ENCODE results near the gene GALNT16.

- TF ChIP-seq CHD2 (IDR thresholded peaks at IDR 0.05; ENCODE audit: low read length) (peak; percentile 96), CTCF (IDR thresholded peaks at IDR 0.05; ENCODE audit: control extremely low read depth in 1 of 3, insufficient read depth in 1 of 3, low read depth in 1 of 3, low read length in 3 of 3) (no peak), POLR2AphosphoS5 (IDR thresholded peaks at IDR 0.05; ENCODE audit: low read depth, low read length) (peak; percentile 90), BRCA1 (IDR thresholded peaks at IDR 0.05; ENCODE audit: low read depth, low read length) (peak; percentile 70), SP4 (IDR thresholded peaks at IDR 0.05; ENCODE audit: low read length) (no peak), EZH2 (IDR thresholded peaks at IDR 0.05; ENCODE audit: low read depth, low read length, severe bottlenecking) (no peak), EGR1 (IDR thresholded peaks at IDR 0.05; ENCODE audit: borderline replicate concordance, low read depth, low read length) (peak; percentile 70; the same call in 1 of the 2 replicates), YY1 (IDR thresholded peaks at IDR 0.05; ENCODE audit: low read depth, low read length) (peak; percentile 98), SRF (IDR thresholded peaks at IDR 0.05; ENCODE audit: low read depth, low read length) (no peak), SP1 (IDR thresholded peaks at IDR 0.05; ENCODE audit: low read depth, low read length) (no peak), FOSL1 (IDR thresholded peaks at IDR 0.05; ENCODE audit: insufficient read depth, low read depth, low read length) (0 out of 2 replicates have a peak, but pooled peaks have one; percentile 23), ZNF274 (IDR thresholded peaks at IDR 0.05; ENCODE audit: borderline replicate concordance, extremely low read depth, low read length) (no peak), POLR2A (IDR thresholded peaks at IDR 0.05; ENCODE audit: control extremely low read depth in 1 of 2, low read depth in 2 of 2, low read length in 2 of 2) (peak; percentile 81 to 98), EP300 (IDR thresholded peaks at IDR 0.05; ENCODE audit: borderline replicate concordance in 1 of 2, low read depth in 2 of 2, low read length in 2 of 2) (0 out of 3 replicates have a peak, but pooled peaks of 1 of the 2 experiments have one; percentile 4)
Observed at GRCh38 chr14:69398053-69398817, 138.3 kb downstream of the GALNT16 start, which contains the start of the genes ERH and SLC39A9.

Measured in H1 (cell line).